Activated CD8-positive, alpha-beta memory T cell treated with anti-CD3 and anti-CD28 coated beads for 1 hour (primary cell): ENCODE data around the gene ZFYVE19.

Experiments used
- DNase-seq, 2 donors: peaks; one replicate each; pipeline ENCODE4 v3.0.0-alpha.2; 2020; ENCODE audit warnings: low read depth in 1 of 2; ENCODE audit errors: extremely low read depth in 1 of 2

Gene ZFYVE19, protein sequence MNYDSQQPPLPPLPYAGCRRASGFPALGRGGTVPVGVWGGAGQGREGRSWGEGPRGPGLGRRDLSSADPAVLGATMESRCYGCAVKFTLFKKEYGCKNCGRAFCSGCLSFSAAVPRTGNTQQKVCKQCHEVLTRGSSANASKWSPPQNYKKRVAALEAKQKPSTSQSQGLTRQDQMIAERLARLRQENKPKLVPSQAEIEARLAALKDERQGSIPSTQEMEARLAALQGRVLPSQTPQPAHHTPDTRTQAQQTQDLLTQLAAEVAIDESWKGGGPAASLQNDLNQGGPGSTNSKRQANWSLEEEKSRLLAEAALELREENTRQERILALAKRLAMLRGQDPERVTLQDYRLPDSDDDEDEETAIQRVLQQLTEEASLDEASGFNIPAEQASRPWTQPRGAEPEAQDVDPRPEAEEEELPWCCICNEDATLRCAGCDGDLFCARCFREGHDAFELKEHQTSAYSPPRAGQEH

DNA sequence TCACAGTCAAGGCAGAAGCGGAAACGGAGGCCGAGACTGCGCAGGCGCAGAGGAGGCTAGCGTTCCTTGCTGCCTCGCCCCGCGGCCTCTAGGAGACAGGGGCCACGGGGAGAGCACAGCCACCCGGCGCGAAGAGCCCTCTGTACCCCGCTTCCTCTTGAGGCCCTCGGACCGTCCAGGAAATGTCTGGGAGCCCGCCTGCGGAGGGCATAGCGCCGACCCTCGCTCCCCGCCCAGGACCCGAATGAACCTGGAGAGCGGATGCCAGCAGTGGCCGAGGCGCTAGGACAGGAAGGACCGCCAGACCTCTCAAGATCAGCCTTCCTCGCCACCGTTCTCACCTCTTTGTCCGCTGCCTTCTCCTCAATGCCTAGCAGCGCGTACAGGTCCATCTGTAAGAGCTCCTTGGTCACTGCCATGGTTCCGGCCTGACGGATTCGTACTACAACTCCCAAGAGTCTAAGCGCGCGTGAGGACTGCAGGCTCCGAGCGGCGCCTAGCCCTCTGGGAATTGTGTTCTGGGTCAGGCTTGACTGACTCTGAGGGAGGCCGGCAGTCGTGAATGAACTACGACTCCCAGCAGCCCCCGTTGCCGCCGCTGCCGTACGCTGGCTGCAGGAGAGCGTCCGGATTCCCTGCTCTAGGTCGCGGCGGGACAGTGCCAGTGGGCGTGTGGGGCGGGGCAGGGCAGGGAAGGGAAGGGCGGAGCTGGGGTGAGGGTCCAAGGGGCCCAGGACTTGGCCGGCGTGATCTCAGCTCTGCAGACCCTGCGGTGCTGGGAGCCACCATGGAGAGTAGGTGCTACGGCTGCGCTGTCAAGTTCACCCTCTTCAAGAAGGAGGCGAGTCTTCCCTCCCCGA is at the start of gene ZFYVE19, which contains the start of gene DNAJC17:
Gene ZFYVE19, plus strand, starts transcription at position 62 of the 860 bp plus-strand sequence. Its CDS starts 501 bp downstream, at position 563.
Gene DNAJC17, minus strand, starts transcription at position 446 of the 860 bp plus-strand sequence. Its CDS starts 27 bp downstream, at position 419.
- DNase-seq = peak; percentile 84 to 91

DNA sequence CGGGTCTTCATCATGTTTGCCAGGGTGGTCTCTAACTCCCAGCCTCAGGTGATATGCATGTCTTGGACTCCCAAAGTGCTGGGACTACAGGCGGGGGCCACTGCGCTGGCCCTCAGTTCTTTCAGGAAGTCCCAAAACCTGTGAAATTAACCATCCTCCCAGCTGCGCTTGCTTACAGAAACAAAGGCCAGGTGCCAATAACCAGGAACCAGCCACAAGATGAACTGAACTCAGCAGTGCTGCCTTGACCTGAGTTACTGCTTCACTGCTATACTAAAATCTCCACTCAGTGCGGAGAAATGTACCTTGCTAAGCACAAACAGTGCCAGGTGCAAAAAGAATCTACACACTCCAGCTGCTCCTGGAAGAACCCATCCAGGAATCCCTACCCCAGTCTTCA is 46.9 kb upstream of the ZFYVE19 start:
- no peak for DNase-seq

DNA sequence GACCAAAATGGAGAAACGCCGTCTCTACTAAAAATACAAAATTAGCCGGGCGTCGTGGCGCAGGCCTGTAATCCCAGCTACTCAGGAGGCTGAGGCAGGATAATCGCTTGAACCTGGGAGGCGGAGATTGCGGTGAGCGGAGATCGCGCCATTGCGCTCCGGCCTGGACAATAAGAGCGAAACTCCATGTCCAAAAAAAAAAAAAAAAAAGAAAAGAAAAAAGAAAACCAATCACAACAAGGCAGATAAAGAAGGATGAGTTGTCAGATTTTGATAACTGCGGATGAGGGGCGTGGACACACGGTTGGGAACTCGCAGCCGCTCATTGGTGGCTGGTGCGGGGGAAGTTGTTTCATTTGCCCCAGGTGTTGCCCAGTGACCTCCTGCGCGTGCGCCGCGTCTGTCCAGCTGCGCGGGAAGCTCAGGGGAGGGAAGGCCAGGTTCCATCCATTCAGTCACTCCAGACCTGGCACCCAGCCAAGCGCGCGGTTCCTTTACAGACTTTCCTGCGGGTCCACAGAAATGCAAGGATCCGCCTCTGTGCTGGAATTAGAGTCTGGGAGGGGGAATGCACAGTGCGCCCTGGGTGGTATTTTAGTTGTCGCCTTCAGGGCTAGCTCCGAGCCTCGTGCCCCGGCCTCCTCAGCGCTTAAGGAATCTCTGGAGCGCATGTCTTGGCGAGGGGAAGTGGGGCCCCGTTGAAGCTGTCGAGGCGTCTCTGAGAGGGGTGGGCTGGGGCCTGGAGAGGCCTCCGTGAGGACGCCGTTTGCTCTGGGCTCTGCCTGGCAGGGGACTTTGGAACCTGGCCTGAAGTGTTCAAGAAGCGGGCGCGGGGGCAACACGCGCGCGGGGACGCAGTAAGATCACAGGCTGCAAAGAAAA is 43.7 kb upstream of the ZFYVE19 start:
- no peak for DNase-seq

DNA sequence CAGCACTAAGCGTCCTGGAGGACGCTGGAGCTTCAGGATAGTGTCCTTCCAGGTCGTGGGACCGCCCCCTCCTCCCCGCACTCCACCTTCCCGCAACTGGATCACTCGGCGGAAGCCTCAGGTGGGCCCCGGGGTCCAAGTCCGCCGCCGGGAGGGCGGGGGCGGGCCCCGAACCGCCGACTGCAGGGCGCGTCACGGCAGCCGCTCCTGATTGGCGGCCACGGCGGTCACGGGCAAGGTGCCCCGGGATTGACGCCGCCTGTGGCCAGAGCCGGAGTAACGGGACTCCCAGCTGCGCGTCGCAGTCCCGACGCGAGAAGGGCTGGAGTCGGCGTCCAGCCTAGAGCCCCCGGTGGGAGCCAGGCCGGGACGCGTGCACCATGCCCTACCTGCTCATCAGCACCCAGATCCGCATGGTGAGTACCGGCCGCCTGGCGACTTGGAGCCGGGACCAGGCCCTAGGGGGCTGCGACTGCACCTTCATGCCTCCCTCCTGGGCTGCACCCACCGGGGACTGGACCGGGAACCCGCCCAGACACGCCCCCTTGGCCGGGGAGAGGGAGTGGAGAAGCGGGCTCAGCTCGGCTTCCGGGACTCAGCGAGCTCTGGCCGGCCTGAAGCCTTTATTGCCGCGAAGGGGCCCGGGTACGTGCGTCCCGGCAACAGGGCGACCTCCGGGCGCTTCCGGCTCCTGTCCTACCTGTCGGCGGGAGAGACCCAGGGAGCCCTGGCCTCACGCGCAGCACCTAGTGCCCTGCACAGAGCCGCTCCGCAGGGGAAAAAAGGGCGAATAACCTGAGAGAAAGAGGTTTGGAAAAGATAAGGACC is 42.9 kb upstream of the ZFYVE19 start, which contains the start of gene GCHFR:
Gene GCHFR, plus strand, starts transcription at position 268 of the 828 bp plus-strand sequence. Its CDS starts 113 bp downstream, at position 381.
- DNase-seq = no peak

GRCh38 chr15:40764629-40765103 is 42.2 kb upstream of the ZFYVE19 start:
- no peak for DNase-seq

GRCh38 chr15:40766194-40766815 is 40.6 kb upstream of the ZFYVE19 start:
- no peak for DNase-seq

- no peak for DNase-seq
These were observed 39.7 kb upstream of the ZFYVE19 start for GRCh38 chr15:40766906-40767837.

- no peak for DNase-seq
These were observed 38.9 kb upstream of the ZFYVE19 start for GRCh38 chr15:40767838-40768500.

GRCh38 chr15:40768521-40769273 is 38.2 kb upstream of the ZFYVE19 start:
- no peak for DNase-seq

GRCh38 chr15:40769274-40770146 is 37.4 kb upstream of the ZFYVE19 start, which contains the start of gene C15orf62:
C15orf62 (plus strand) TSS chr15:40769980; CDS start chr15:40770496, 516 bp downstream.
- DNase-seq = peak; percentile 33 to 60

- no peak for DNase-seq
These were observed 36.7 kb upstream of the ZFYVE19 start for GRCh38 chr15:40770147-40770721.

- DNase-seq = no peak
These were observed 35.6 kb upstream of the ZFYVE19 start for GRCh38 chr15:40771242-40771641.

- no peak for DNase-seq
These were observed 34.9 kb upstream of the ZFYVE19 start for GRCh38 chr15:40772014-40772413.

DNA sequence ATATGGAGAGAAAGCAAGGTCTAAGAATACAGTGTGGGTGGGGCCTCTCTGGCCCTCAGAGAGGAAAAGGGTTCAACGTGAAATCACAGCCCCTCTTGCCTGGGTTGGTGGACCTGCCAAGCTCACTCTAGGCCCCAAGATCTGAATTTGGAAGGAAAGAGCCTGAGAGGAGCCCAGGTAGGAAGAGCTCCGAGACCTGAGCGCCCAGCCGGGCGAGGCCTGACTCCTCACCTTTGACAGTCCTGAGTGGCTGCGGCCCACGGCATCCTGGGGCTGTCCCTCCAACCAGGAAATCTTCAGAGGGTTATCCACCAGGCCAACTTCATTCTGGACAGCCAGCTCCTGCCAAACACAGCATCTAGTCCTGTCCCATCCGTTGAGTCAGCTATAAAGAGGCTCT is 33.4 kb upstream of the ZFYVE19 start:
- DNase-seq = no peak

DNA sequence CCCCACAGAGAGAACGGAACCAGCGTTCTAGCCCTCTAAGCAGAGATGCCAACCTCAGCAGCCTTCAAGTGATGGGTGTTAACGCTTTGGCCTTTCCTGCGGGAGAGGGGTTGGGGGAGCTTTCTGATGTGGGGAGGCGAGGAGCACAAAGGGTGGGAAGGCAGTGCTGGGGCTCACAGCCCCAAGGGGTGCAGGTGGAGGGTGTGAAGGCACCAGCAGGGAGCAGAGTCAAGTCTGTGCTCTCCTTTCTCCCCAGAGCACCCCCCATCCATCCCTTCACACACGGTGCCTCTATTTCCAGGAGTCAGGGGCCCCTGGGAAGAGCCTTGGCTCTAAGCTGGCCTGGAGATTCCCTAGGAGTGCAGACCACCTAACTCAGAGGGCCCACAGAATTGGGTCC is 33.0 kb upstream of the ZFYVE19 start:
- DNase-seq = no peak
